K562 (cell line): ENCODE results near the gene SPAG4. TPM values are rescaled to one million over a fixed set of nuclear protein-coding genes. Genes with fewer than 3 reads are reported as not detected.

Source experiments
- DACH1 ChIP-seq: fragments of 450-650 bp; IDR thresholded peaks from 2 replicates; pipeline ENCODE4 v1.6.1; 2018; ENCODE audit not compliant: partially characterized antibody
- FOXA3 ChIP-seq, 2 experiments: fragments of 450-650 bp in 1 of 2; sonication (generic) in 1 of 2; formaldehyde crosslinking; IDR thresholded peaks in 1 of 2; conservative IDR thresholded peaks in 1 of 2; 2 replicates each; pipeline versions ENCODE4 v1.4.0 to v1.8.0; 2020 to 2022; ENCODE audit warnings: mild to moderate bottlenecking in 2 of 2, missing genetic modification reagents in 1 of 2
- HOXB6 ChIP-seq: fragments of 250-450 bp; sonication (Bioruptor Pico); IDR thresholded peaks from 2 replicates; pipeline ENCODE4 v1.5.1; 2022; ENCODE audit warnings: mild to moderate bottlenecking, borderline replicate concordance
- NFATC3 ChIP-seq: fragments of 450-650 bp; IDR thresholded peaks from 2 replicates; pipeline ENCODE4 v1.6.1; 2017; ENCODE audit warnings: mild to moderate bottlenecking
- SPI1 ChIP-seq: IDR thresholded peaks from 2 replicates; pipeline ENCODE4 v1.6.1; 2011; ENCODE audit warnings: low read depth, low read length, control low read depth, borderline replicate concordance
- TBL1XR1 ChIP-seq, 2 experiments: IDR thresholded peaks; 2 replicates each; pipeline ENCODE4 v1.6.1; 2012; ENCODE audit warnings: improper control_type of control experiment in 2 of 2, low read length in 2 of 2, mild to moderate bottlenecking in 1 of 2
- TGIF2 ChIP-seq: sonication (generic); formaldehyde crosslinking; IDR thresholded peaks from 2 replicates; pipeline ENCODE4 v1.8.1; 2022; ENCODE audit warnings: mild to moderate bottlenecking, missing genetic modification reagents, moderate library complexity
- ZBTB1 ChIP-seq: sonication (generic); formaldehyde crosslinking; IDR thresholded peaks from 2 replicates; pipeline ENCODE4 v1.8.1; 2023; ENCODE audit warnings: missing genetic modification reagents, low read depth, mild to moderate bottlenecking, borderline replicate concordance
- ZFP30 ChIP-seq: fragments of 250-450 bp; sonication (Bioruptor Pico); IDR thresholded peaks from 2 replicates; pipeline ENCODE4 v1.8.0; 2022; ENCODE audit warnings: moderate library complexity, mild to moderate bottlenecking, inconsistent platforms, borderline replicate concordance
- ZNF165 ChIP-seq: fragments of 250-450 bp; sonication (Bioruptor Pico); IDR thresholded peaks from 2 replicates; pipeline ENCODE4 v1.4.0; 2020; ENCODE audit warnings: borderline replicate concordance
- ZNF175 ChIP-seq: fragments of 200-800 bp; sonication (Bioruptor generic); IDR thresholded peaks from 2 replicates; pipeline ENCODE4 v1.6.1; 2016; ENCODE audit warnings: low read depth, mild to moderate bottlenecking, missing genetic modification characterization, missing compliant biosample characterization
- ZNF217 ChIP-seq: sonication (generic); formaldehyde crosslinking; IDR thresholded peaks from 2 replicates; pipeline ENCODE4 v1.8.0; 2022; ENCODE audit warnings: mild to moderate bottlenecking, missing genetic modification reagents
- ZNF431 ChIP-seq: sonication (generic); formaldehyde crosslinking; IDR thresholded peaks from 2 replicates; pipeline ENCODE4 v1.8.0; 2022; ENCODE audit warnings: mild to moderate bottlenecking, missing genetic modification reagents
- ZNF589 ChIP-seq: fragments of 200-800 bp; sonication (Bioruptor generic); IDR thresholded peaks from 2 replicates; pipeline ENCODE4 v1.6.1; 2016; ENCODE audit warnings: low read depth, missing genetic modification characterization, missing compliant biosample characterization
- polyA plus RNA-seq, 8 experiments: library from polyadenylated mRNA; depleted of rRNA in 4 of 8; stranded (reverse) in 5 of 8; unstranded in 3 of 8; fragments of >200 nt; fragmentation: Nextera tagmentation in 2 of 8; fragmentation: Illumina TruSeq in 1 of 8; extraction: Ambion mirVana in 2 of 8; extraction: Trizol in 1 of 8; gene quantifications; 2 replicates each; pipeline versions ENCODE4 v1.2.1 to v1.2.3, GENCODE V29; 2011 to 2014; ENCODE audit warnings: inconsistent platforms in 1 of 8, missing spikeins in 1 of 8
- total RNA-seq, 7 experiments: library from RNA; depleted of rRNA in 6 of 7; stranded (reverse); fragments of >200 nt in 6 of 7; fragmentation: Illumina TruSeq in 2 of 7; extraction: Trizol in 2 of 7; gene quantifications; 2 replicates each; pipeline versions ENCODE4 v1.2.1 to v1.2.3, GENCODE V29; 2011 to 2021; ENCODE audit warnings: low replicate concordance in 1 of 7
- TF ChIP-seq, protein P1 (sequence below): fragments of 450-650 bp; IDR thresholded peaks from 2 replicates; pipeline ENCODE4 v1.6.1; 2016; ENCODE audit warnings: mild to moderate bottlenecking
- TF ChIP-seq, protein P2 (sequence below): fragments of 450-650 bp; IDR thresholded peaks from 2 replicates; pipeline ENCODE4 v1.6.1; 2018; ENCODE audit warnings: mild to moderate bottlenecking, low read depth; ENCODE audit not compliant: partially characterized antibody
- TF ChIP-seq, protein P3 (sequence below): sonication (generic); formaldehyde crosslinking; IDR thresholded peaks from 2 replicates; pipeline ENCODE4 v1.8.0; 2022; ENCODE audit warnings: mild to moderate bottlenecking, missing genetic modification reagents
- TF ChIP-seq, protein P4 (sequence below): fragments of 150-350 bp; IDR thresholded peaks from 2 replicates; pipeline ENCODE4 v1.6.1; 2014; ENCODE audit warnings: low read depth, mild to moderate bottlenecking, low read length, borderline replicate concordance

The SPAG4 gene
- total and polyA plus RNA-seq, 9 of the 15 experiments (the other 6 are each of a cell fraction or from before 2014, with no cell fraction given): 1.6 to 11.4 (median 4.6) TPM

DNA sequence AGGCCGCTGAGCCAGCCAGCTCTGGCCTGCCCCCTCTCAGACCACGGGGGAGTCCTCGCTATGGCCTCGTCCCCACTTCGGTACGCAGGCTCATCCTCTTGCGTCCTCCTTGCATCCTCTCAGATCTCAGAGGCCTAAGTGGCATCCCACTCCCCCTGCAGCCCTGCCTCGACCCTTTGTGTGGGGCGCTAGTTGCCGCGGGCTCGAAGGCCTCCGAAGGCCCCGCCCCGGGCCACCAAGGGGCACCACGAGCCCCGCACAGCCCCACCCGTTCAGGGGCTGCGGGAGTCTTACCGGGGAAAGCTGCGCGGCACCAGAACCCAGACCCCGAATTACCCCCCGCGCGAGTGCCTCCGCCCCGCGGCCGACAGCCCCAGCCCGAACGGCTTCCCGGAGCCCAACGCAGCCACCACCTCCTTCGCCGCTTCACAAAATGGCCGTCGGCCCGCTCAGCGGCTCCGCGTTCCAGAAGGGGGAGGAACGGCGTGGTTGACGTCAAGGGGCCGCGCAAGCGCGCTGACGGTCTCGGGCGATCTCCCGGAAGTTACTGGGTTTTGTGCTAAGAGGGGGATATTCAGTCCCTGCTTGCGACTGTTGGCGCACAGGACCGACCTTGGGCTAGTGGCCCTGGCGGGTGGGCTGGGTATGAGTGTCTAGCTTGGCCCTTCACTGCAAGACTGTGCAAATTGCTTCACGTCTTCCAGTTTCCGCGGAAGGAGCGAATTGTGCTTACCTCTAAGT is 49.0 kb downstream of the SPAG4 start, which contains the start of the genes CPNE1 and RBM12 (continued):
- TF ChIP-seq, protein P1, sequence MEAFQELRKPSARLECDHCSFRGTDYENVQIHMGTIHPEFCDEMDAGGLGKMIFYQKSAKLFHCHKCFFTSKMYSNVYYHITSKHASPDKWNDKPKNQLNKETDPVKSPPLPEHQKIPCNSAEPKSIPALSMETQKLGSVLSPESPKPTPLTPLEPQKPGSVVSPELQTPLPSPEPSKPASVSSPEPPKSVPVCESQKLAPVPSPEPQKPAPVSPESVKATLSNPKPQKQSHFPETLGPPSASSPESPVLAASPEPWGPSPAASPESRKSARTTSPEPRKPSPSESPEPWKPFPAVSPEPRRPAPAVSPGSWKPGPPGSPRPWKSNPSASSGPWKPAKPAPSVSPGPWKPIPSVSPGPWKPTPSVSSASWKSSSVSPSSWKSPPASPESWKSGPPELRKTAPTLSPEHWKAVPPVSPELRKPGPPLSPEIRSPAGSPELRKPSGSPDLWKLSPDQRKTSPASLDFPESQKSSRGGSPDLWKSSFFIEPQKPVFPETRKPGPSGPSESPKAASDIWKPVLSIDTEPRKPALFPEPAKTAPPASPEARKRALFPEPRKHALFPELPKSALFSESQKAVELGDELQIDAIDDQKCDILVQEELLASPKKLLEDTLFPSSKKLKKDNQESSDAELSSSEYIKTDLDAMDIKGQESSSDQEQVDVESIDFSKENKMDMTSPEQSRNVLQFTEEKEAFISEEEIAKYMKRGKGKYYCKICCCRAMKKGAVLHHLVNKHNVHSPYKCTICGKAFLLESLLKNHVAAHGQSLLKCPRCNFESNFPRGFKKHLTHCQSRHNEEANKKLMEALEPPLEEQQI: no peak; the same call in 1 of the 2 replicates
- no peak; the same call in 1 of the 2 replicates for TF ChIP-seq SPI1
- no peak for TF ChIP-seq ZFP30 (CRISPR knock-in tag)
- no peak for TF ChIP-seq TGIF2
- TF ChIP-seq TBL1XR1 (IDR thresholded peaks at IDR 0.05; ENCODE audit: low read length in 2 of 2): 0 out of 4 replicates have a peak, but pooled peaks of 1 of the 2 experiments have one; percentile 14
- TF ChIP-seq, protein P2, sequence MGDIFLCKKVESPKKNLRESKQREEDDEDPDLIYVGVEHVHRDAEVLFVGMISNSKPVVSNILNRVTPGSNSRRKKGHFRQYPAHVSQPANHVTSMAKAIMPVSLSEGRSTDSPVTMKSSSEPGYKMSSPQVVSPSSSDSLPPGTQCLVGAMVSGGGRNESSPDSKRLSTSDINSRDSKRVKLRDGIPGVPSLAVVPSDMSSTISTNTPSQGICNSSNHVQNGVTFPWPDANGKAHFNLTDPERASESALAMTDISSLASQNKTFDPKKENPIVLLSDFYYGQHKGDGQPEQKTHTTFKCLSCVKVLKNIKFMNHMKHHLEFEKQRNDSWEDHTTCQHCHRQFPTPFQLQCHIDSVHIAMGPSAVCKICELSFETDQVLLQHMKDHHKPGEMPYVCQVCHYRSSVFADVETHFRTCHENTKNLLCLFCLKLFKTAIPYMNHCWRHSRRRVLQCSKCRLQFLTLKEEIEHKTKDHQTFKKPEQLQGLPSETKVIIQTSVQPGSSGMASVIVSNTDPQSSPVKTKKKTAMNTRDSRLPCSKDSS: no peak
- TF ChIP-seq ZNF175 (CRISPR knock-in tag): no peak
- no peak; the same call in 1 of the 2 replicates for TF ChIP-seq ZBTB1 (CRISPR knock-in tag)
- no peak for TF ChIP-seq NFATC3
- no peak for TF ChIP-seq FOXA3 (CRISPR knock-in tag; conservative IDR thresholded peaks at IDR 0.05 in 1 of 2, IDR thresholded peaks at IDR 0.05 in 1 of 2)
- no peak for TF ChIP-seq DACH1
- TF ChIP-seq, protein P3, sequence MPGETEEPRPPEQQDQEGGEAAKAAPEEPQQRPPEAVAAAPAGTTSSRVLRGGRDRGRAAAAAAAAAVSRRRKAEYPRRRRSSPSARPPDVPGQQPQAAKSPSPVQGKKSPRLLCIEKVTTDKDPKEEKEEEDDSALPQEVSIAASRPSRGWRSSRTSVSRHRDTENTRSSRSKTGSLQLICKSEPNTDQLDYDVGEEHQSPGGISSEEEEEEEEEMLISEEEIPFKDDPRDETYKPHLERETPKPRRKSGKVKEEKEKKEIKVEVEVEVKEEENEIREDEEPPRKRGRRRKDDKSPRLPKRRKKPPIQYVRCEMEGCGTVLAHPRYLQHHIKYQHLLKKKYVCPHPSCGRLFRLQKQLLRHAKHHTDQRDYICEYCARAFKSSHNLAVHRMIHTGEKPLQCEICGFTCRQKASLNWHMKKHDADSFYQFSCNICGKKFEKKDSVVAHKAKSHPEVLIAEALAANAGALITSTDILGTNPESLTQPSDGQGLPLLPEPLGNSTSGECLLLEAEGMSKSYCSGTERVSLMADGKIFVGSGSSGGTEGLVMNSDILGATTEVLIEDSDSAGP (CRISPR knock-in tag): 0 out of 2 replicates have a peak, but pooled peaks have one; percentile 21
- TF ChIP-seq ZNF165 (CRISPR knock-in tag): no peak
- no peak for TF ChIP-seq ZNF431
- no peak for TF ChIP-seq ZNF217 (CRISPR knock-in tag)
- peak; percentile 52; the same call in 1 of the 2 replicates for TF ChIP-seq ZNF589 (CRISPR knock-in tag)
- TF ChIP-seq, protein P4, sequence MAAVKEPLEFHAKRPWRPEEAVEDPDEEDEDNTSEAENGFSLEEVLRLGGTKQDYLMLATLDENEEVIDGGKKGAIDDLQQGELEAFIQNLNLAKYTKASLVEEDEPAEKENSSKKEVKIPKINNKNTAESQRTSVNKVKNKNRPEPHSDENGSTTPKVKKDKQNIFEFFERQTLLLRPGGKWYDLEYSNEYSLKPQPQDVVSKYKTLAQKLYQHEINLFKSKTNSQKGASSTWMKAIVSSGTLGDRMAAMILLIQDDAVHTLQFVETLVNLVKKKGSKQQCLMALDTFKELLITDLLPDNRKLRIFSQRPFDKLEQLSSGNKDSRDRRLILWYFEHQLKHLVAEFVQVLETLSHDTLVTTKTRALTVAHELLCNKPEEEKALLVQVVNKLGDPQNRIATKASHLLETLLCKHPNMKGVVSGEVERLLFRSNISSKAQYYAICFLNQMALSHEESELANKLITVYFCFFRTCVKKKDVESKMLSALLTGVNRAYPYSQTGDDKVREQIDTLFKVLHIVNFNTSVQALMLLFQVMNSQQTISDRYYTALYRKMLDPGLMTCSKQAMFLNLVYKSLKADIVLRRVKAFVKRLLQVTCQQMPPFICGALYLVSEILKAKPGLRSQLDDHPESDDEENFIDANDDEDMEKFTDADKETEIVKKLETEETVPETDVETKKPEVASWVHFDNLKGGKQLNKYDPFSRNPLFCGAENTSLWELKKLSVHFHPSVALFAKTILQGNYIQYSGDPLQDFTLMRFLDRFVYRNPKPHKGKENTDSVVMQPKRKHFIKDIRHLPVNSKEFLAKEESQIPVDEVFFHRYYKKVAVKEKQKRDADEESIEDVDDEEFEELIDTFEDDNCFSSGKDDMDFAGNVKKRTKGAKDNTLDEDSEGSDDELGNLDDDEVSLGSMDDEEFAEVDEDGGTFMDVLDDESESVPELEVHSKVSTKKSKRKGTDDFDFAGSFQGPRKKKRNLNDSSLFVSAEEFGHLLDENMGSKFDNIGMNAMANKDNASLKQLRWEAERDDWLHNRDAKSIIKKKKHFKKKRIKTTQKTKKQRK: no peak
- no peak for TF ChIP-seq HOXB6 (CRISPR knock-in tag)
